ENCODE data around the gene PCNT.

GRCh38 chr21:46483300-46484295 is 159.6 kb downstream of the PCNT start:
- TF ChIP-seq POLR2A (IDR thresholded peaks at IDR 0.05) (no peak), CTCF (IDR thresholded peaks at IDR 0.05) (no peak)
